ENCODE results near the gene SLC35F4.

Gene SLC35F4

DNA sequence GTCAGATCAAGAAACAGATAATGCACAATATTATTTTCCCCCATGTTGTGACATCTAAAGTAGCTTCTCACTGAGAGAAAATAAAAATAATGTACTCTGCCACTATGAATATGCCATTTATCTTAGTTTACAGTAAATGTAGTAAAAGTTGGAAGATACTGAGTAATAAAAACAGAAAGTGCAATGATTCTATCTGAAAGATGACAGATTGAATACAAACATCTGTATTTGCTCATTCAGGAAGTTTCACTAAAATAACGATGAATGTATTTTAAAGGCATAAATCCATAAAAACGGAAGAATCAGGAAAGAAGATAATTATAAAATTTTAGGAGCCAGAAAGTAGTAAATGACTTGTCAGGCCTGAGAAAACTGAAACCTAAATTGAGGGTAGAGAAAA, 18.2 kb downstream of the SLC35F4 start:
- no peak for DNase-seq

DNA sequence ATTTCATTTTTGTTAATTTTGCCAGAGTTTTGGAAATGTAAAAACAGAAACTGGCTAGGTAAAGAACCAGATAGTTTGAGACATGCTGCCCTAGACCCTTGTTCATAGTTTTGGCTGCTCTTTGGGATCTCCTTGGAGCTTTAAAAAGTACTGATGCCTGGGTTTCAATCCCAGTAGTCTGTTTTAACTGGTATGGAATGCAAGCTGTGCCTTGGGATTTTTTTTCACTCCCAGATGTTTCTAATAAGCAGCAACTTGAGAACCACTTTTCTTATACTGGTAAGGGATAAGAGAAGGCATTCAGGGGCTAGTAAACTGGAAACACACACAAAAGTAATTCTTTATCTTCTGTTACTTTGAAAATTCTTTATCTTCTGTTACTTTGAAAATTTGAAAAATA, 18.8 kb downstream of the SLC35F4 start:
- DNase-seq: no peak

DNA sequence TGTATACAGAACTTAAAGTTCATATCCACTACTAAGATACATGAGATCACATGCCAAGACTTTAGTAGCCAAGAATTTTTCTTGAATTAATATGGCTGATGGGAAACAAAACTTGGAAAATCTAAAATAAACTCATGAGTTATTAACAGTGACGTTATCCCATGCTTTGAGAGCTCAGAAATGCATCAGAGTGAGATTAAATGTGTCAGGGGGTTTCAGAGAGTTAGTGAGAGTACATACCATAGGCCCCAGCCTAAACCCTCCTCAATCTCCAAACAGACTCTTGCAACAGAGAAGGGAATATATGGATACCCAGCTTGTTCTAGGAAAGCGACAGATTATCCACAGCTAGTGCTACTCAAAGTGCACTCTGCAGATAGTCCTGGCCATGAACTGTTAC, 19.3 kb downstream of the SLC35F4 start:
- no peak for DNase-seq

DNA sequence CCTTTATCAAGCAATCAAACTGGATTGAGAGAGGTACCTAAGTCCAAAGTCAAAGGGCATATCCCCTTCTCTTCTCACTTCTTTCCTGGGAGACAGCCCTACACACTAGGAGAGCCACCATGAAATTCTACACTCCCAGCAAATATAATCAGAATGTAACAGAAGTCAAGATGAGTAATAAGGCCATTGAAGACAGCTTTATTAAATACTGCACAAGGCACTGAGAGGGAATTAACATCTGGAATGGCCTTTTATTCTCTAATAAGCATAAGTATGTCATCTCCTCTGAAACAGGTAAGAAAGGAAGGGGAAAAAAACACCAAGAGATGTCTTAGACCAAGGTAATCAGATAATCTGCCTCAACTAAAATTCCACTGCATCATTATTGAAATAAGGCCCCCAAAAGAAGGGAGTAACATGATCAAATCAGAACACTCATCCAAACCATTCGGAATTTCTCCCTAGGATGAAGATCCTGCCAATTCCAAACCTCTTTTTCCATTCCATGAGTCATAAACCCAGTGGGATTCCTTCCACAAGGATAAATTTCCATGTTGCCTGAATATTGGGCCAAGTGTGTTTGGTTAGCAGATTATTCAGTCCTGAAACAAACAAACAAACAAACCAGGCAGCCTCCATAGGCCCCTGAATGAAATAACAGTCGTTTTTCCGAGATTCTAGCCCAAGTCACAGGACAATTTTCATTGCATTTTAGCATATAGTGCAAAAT, 19.9 kb downstream of the SLC35F4 start:
- no peak for DNase-seq

DNA sequence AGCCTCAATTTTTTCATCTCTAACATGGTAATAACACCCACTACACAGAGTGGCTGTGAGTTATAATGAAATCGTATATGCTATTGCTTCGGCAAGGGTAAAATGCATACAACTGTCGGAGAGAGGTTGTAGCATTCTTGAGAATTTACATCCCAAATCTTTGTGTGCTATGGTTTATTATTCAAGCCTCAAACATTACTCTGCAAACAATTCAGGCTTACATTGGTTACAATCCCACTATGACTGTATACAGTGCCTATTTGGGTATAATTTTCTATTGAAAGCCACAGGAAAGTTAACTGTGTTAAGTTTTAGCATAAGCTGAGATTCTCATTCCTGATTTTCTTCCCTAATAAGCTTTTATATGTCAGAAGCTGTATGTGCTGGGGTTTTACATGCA, 20.6 kb downstream of the SLC35F4 start:
- no peak for DNase-seq

DNA sequence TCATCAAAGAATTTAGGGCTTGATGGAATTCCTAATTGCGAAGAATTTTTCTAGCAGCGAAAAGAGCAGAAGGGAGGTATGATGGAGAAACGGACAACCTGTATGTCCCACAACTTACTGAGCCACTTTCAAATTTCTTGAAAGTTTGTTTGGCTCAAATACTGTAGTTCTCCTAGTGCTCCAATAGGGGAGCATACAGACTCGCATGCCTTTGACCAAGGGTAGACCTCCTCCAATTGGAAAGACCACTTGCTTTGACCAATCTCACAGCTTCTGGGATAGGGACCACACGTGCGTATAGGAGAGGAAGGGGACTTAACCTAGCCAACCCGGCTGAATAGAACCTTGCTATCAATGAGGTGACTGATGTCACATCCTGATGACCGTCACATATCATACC, 28.6 kb downstream of the SLC35F4 start:
- DNase-seq: no peak

DNA sequence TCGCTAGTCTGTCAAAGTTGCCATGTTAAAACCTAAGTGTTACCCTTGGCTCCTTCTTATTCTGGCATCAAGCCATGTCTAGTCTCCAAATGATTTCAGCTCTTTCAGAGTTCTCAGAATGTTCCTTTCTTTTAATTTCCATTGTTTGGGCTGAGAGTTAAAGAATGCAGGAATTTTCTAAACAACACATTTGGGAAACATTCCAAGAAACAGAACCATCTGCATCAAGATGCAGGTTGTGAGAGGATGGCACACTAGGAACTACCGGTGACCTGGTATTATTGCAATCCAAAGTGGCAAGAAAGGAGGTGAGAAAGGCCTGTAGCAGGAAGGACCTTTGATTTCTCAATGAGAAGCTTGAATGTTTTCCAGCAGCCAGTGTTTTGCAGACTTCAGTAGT, 30.1 kb downstream of the SLC35F4 start:
- DNase-seq: no peak

DNA sequence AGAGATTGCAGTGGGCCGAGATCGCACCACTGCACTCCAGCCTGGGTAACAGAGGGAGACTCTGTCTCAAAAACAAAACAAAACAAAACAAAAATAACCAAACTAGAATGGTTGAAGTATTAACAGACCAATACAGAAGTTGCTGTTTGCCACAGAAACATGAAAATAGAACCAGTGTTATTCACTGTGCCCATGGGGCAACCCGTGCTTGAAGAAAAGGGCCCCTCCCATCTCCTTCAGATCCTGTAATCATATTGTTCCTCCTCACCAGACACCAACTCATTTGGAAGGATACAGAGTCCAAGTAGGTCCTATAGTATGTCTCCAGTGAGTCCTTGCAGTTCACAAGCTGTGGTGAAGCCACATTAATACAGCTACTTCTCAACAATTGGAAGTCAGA, 30.9 kb downstream of the SLC35F4 start:
- no peak for DNase-seq

DNA sequence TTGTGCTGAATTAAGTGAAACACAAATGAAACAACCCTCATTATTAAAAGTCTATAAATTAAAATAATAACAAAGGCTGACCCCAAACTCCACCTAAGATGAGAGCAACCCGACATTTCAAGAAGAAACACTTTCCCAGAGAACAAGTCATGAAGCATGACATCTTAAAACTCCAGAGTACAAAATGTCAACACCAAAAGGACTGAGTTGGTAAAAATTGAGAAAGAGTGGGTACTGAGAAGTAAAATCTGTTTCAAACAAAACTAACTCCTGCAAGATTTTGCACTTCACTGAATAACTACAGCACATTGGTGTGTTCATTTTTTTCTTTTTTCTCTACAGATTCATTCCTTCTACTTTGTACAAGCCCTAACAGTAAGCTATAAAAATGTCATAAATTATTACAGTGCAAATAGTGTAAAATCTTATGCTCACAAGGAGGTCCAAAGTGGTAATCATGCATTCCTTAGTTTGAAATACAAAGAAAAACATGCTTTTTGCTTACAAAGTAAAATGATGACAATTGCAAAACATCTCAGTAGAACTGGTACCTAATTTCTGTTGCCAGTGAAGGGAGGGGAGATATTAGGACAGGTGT, 31.8 kb downstream of the SLC35F4 start:
- DNase-seq: no peak

DNA sequence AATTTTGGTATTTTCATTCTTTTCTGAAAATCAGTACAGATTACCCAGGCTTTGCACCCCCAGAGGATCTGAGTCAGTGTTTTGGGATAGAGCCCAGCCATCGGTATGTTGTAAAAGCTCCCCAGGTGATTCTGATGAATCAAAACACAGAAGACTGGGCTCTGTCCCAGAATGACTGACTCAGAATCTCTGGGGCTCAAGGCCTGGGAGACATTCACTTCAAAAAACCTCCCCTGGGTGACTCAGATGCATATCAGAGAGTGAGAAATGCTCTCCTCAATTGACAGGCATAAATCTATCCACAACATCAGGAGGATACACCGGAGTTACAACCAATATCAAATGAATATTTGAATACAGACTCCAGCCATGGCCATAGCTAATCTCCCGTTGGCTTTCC, 32.6 kb downstream of the SLC35F4 start:
- DNase-seq: no peak

DNA sequence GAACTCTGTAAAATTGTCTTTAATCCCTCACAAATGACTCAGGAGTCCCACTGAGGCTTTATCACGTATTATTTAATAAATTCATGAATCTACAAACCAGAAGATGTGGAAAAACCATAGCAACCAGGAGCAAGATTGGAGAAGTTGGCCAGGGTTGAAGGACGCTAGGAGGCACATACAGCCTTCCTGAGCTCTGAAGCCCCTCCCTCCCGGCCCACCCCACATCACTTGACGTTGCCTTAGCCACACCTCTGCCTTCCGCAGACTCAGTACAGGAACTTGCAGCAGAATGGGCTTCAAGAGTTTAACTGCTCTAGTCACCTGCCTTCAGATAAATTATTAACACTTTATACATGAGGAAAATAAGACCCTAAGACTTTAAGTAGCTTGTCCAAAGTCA, 33.9 kb downstream of the SLC35F4 start:
- no peak for DNase-seq

DNA sequence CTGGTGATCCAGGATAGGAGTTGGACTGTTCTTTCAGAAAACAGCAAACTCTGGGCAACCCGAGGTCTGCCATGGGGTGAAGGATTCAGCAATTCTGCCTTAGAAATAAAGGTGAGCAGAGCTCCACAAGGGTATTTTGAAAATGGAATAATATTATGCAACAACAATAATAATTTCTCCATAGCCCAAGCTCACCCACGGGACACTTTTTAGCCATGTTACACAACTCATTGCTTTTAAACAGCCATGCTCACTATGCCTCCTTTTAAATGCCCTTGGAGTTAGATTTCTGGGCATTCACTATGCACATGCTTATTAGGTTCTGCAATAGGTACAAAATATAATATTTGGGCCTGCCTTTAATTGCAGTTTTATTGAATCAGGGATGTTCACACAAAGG, 37.2 kb downstream of the SLC35F4 start:
- DNase-seq: no peak

DNA sequence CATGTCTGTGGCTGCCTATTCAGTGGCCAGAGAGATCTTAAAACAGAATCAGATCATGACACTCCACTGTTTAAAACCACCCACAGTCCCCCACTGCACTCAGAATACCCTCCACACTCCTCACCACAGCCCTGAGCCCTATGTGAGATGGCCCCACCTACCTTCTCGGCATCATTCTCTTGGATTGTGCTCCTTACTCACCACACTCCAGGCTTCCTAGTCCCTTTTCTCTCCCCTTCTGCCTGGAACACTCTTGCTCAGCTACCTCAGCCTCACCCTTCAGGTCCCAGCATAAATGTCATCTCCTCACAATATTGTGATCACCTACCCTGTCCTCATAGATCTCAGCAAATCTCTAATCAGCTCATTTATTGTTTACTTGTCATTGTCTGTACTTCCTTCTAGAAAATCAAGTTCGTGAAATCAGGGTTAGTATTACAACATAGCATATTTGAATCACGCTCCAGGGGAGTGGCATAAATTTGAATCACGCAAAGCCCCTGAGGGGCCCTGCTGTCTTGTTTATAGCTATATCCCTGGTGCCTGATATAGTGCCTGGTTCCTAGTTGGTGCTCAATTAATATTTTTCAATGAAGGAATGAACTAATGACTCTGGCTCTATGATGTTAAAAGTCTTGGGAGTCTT, 42.8 kb downstream of the SLC35F4 start:
- no peak for DNase-seq

DNA sequence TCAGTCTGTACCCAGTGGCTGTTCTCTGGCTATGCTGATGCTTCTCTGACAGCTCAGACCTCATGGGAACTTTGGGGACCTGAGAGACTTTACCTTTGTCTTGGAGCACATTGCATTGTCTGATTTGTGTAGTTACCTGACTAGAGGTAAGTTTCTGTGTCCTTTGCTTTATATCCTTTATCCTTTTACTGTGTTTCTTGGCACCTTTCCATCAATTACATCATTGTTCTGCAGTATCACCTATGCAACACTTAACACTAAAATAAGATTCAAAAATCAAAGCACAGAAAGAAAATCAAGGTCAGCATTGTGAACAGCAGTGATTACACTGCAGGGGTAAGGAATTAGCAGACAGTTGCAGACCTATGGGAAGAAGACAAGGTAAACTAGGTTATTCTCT, 43.8 kb downstream of the SLC35F4 start:
- no peak for DNase-seq

DNA sequence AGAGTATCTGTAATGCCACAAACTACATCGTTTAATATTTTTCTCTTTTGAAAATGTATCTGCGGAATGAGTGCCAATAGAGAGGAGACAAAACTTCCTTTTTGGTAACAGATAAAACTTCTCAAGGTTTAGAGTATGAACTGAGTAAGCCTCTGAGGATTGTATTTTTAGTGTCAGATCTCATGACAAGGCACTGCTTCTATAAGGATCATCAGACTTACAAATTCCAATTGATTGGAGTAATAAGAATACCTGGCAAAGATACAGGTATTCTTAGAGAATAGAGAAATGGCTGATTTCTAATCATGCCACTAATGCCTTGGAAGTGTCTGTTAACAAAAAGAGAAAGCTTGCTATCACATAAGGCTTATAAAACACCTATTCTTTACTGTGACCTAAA, 45.3 kb downstream of the SLC35F4 start:
- DNase-seq: no peak

DNA sequence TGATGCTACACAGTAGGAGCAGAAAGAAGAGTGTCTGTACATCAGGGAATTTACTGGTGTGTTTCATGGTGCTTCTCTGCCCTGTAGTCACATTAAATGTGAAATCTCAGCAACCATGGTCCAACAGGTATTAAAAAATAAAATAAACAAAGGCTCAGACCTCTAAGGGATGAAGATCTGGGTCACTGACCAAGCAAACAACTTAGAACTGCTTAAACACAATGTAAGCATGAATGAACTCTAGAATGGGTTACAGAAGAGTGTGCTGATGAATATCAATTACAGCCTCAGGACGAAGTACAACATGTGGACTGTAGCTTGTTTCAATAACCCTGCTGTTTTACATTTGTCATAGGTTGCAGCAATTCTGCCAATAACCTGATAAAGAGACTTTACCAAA, 47.4 kb downstream of the SLC35F4 start:
- no peak for DNase-seq

DNA sequence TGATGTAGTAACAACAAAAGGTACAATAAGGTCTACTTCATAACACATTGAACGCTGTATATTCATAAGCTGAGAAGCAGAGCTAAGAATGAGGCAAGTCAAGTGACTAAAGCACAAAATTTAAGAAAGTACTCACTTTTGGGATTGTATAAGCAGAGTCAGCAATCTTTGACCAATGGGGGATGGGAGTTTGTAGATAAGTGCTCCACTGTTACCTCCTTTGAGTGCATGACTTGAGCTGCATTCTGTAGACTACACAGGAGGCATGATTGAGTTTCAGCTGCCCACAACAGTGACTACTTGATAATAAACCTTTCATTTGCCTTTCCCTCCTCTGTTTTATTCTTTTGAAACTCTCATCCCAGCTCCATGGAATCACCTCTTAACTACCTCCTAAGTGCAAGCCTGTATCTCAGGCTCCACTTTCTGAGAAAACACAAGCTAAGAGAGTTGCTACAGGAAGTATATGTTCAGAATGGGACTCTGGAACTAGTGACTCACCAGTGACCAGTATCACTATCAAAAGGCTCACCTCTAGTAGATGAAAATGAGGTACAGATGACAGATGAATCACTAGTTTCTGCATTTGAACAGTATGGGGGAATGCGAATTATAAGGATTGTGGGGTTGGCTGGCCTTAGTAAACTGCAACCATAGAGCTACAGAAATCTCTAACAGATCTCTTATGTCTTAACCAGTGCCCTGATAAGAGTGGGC, 49.2 kb downstream of the SLC35F4 start:
- DNase-seq: no peak

DNA sequence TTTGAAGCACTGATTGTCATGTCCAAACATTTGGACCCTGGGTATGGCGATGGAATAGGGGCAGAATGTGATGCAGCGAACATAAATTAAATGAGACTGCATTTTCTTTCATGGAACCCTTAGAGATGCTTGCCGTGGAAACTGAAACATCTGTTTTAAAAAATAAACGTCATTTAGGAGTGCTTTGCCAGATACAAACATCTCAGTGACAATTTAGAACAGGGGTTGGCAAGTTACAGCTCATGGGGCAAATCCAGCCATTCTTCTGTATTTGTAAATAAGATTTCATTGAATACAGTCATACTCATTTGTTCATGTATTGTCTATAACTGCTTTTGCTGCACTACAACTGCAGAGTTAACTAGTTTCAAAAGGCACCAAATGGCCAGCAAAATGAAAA, 51.2 kb downstream of the SLC35F4 start:
- no peak for DNase-seq

DNA sequence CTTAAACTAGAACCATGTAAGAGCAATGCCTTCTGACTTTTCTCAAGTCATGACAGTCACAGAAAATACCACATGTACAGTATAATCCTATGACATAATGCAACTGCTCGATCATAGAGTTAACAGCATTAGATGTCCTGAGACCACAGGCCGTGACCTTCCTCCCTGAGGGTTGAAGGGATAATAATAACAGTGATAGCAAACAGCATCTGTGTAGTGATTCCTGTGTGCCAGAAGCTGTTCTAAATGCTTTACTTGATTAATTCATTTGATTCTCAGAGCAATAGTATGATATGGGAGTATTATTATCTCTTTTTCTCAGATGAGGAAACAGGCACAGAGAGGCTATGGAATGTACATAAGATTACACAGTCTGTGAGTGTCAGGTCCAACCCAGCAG, 53.2 kb downstream of the SLC35F4 start:
- DNase-seq: no peak

DNA sequence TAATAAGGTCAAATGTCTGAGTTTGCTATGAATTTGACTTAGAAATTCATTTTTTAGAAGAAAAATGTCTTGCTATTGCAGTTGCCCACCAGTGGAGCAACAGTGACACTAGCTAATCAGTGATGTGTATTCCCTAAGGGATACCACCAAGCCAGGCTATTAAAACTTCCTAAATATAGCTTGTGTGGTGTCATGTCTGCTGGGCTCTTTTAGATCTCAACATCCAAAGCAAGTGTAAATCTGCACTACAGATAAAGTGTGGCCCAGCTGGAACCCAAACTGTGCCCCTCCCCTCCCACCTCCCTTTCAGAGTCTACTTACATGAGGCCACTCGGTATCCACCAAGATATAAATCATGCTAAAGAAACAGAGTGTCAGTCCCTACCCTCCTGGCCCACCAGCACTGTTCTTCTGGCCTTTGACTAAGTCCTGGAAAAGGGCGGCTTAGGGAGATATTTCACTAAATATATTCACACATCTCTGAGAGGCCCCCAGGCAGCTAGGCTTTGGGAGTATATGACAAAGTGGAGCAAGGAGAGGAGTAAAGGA, 53.8 kb downstream of the SLC35F4 start:
- DNase-seq: no peak

DNA sequence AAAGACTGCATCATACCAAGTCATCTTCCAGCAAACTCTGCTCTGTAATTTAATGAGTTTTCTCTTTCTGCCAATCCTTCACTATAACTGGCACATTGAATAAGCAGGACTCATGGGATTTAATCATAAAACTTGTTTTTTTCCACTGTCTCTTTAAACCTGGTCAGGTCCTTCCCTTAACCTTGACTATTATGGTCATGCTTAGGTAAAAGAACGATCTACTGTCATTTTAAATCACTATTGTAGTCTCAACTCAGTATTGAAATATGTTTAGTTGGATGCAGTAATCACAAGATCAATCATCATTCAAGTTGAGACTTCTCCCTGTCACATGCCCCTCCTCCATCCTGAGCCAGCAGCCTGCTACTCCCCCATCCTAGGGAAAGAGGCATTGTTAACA, 56.1 kb downstream of the SLC35F4 start:
- no peak for DNase-seq

DNA sequence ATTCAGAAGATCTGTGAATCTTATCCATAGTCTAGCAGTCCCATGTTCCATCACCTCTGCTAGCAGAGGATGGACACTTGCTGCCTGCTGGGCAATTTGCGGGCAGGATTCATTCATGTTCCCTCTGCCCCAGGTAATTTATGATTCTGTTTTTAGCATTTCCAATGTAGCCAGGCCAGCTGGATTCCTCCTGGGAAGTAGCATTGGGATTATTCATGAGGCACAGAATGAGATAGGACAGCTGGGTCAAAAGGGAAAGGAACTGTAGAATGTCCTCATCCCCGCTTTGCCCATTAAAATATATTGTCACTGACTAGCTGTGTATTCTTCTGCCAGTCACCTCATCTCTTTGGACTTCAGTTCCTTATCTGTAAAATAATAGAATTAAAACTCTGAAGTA, 68.7 kb downstream of the SLC35F4 start:
- DNase-seq: no peak

DNA sequence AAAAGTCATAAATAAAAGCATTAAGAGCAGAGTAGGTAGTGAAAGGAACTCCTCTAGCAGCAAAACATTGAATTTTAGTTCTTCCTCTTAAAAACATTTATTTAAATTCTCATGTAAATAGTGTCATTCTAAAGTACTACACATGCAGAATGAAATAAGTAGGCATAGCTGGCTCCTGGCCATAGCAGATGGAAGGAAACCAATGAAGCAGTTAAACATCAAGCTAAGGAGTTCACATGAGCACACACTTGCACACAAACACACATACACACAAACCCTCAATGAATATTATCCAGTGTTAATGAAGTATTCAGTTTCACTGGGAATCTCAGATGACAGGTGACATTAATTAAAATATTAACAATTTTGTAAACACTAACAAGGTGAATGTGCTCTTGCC, 69.3 kb downstream of the SLC35F4 start:
- no peak for DNase-seq

DNA sequence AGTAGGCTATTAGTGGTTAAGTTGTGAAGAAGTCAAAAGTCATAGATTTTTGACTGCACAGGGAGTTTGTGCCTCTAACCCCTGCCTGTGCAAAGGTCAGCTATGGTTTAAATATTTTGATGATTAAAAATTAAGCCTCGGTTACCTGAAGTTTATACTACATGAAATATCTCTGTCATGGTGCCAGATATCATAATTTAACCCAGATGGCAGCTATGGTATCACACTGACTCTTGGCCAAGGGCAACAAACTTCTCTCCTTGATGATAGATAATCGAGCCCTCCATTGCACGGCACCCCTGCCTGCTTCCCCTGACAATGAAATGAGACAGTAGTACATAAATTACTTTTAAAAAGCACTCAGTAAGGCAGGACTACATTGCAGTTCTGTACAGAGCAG, 80.8 kb downstream of the SLC35F4 start:
- no peak for DNase-seq

Measured in stimulated activated CD4-positive, alpha-beta T cell treated with anti-CD3 and anti-CD28 coated beads, Interleukin-15, amount 100 ng/mL, for 24 hours (primary cell).